ENCODE data around the gene SYT12. TPM values are rescaled to one million over a fixed set of nuclear protein-coding genes. Genes with fewer than 3 reads are reported as not detected.
A peak's percentile ranks its signal among the peaks of the same experiment; 100 is the strongest.

SYT12 gene
- total RNA-seq, 1 experiment from 2014 or later = 4.3 TPM

DNA sequence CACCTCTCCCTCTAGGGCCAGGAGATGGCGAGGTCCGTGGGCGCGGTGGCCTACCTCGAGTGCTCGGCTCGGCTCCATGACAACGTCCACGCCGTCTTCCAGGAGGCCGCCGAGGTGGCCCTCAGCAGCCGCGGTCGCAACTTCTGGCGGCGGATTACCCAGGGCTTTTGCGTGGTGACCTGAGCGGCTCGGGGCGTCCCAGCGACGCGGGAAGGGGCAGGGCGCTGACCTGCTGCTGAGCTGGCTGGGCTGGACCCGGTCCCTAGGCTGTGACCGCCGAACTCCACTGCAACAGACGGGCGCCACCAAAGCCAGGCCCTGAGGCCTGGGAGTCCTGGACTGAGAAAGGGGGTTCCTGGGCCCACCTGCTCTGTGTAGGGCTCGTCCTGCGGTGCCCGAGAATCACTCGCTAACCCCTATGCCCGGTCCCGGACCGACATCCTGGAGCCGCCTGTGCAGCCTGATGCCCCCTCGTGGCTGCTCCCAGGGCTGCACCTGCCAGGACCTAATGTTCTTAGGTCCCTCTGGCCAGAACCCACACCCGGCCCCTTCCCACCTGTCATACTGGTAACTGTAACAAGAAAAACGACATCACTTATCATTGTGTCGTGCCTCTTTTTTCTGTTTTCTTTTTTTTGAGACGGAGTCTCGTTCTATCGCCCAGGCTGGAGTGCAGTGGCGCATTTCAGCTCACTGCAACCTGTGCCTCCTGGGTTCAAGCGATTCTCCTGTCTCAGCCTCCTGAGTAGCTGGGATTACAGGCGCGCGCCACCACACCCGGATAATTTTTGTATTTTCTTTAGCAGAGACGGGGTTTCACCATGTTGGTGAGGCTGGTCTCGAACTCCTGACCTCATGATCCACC, 48.7 kb downstream of the SYT12 start:
- CTCF ChIA-PET = interaction anchor here (1.6 to 2.1 kb wide), 2 partner anchors 9 to 17 kb away, joined by 6 to 9 read pairs; no protein-coding TSS in a partner anchor
- Histone ChIP-seq H3K4me3 (replicated peaks in 1 of 2; ENCODE audit: low read depth in 1 of 2, low read length in 2 of 2) (no peak overlapping the region), H3K9ac (ENCODE audit: low read length) (no peak overlapping the region), H3K4me1 (ENCODE audit: control insufficient read depth in 1 of 2, insufficient read depth in 2 of 2, low read length in 2 of 2) (peaks cover 0 to 12% of the 10 kb centered on the region in 2 experiments; a peak in 1 of 4 replicates), H3K27me3 (ENCODE audit: insufficient read depth, low read length) (no peaks in the 10 kb centered on the region), H3K79me2 (ENCODE audit: insufficient read depth, low read length) (no peaks in the 10 kb centered on the region), H3K4me2 (ENCODE audit: low read length) (no peak overlapping the region), H4K20me1 (ENCODE audit: insufficient read depth) (no peaks in the 10 kb centered on the region), H3K36me3 (ENCODE audit: control insufficient read depth in 1 of 2, insufficient read depth in 2 of 2, low read length in 2 of 2) (peaks cover 0 to 4% of the 10 kb centered on the region in 2 experiments; a peak in 2 of 4 replicates), H3K9me3 (ENCODE audit: control insufficient read depth in 1 of 2, insufficient read depth in 1 of 2, low read depth in 1 of 2, low read length in 2 of 2) (no peaks in the 10 kb centered on the region), H3K9me2 (ENCODE audit: insufficient read depth) (no peaks in the 10 kb centered on the region), H3K27ac (ENCODE audit: low read depth, low read length) (no peak overlapping the region), H2AFZ (ENCODE audit: low read depth, low read length, poor library complexity, severe bottlenecking) (no peak overlapping the region)
- peak; percentile 89 for ATAC-seq
- TF ChIP-seq, protein P1, sequence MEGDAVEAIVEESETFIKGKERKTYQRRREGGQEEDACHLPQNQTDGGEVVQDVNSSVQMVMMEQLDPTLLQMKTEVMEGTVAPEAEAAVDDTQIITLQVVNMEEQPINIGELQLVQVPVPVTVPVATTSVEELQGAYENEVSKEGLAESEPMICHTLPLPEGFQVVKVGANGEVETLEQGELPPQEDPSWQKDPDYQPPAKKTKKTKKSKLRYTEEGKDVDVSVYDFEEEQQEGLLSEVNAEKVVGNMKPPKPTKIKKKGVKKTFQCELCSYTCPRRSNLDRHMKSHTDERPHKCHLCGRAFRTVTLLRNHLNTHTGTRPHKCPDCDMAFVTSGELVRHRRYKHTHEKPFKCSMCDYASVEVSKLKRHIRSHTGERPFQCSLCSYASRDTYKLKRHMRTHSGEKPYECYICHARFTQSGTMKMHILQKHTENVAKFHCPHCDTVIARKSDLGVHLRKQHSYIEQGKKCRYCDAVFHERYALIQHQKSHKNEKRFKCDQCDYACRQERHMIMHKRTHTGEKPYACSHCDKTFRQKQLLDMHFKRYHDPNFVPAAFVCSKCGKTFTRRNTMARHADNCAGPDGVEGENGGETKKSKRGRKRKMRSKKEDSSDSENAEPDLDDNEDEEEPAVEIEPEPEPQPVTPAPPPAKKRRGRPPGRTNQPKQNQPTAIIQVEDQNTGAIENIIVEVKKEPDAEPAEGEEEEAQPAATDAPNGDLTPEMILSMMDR (IDR thresholded peaks at IDR 0.05 in 2 of 3, conservative IDR thresholded peaks at IDR 0.05 in 1 of 3; ENCODE audit: borderline replicate concordance in 1 of 3, insufficient read depth in 1 of 3, low read depth in 2 of 3, low read length in 2 of 3) = peak in 2 of 3 experiments; percentile 78 to 90; a peak in 5 of 6 replicates
- TF ChIP-seq CBX3 (IDR thresholded peaks at IDR 0.05; ENCODE audit: low read depth) = no peak
- no peak for TF ChIP-seq ZFX (IDR thresholded peaks at IDR 0.05)
- no peak for TF ChIP-seq SRF (IDR thresholded peaks at IDR 0.05; ENCODE audit: low read depth)
- no peak for TF ChIP-seq JUND (IDR thresholded peaks at IDR 0.05)
- no peak for TF ChIP-seq EGR1 (IDR thresholded peaks at IDR 0.05; ENCODE audit: low read depth)
- TF ChIP-seq RAD21 (IDR thresholded peaks at IDR 0.05; ENCODE audit: low read depth) = peak; percentile 70
- TF ChIP-seq, protein P2, sequence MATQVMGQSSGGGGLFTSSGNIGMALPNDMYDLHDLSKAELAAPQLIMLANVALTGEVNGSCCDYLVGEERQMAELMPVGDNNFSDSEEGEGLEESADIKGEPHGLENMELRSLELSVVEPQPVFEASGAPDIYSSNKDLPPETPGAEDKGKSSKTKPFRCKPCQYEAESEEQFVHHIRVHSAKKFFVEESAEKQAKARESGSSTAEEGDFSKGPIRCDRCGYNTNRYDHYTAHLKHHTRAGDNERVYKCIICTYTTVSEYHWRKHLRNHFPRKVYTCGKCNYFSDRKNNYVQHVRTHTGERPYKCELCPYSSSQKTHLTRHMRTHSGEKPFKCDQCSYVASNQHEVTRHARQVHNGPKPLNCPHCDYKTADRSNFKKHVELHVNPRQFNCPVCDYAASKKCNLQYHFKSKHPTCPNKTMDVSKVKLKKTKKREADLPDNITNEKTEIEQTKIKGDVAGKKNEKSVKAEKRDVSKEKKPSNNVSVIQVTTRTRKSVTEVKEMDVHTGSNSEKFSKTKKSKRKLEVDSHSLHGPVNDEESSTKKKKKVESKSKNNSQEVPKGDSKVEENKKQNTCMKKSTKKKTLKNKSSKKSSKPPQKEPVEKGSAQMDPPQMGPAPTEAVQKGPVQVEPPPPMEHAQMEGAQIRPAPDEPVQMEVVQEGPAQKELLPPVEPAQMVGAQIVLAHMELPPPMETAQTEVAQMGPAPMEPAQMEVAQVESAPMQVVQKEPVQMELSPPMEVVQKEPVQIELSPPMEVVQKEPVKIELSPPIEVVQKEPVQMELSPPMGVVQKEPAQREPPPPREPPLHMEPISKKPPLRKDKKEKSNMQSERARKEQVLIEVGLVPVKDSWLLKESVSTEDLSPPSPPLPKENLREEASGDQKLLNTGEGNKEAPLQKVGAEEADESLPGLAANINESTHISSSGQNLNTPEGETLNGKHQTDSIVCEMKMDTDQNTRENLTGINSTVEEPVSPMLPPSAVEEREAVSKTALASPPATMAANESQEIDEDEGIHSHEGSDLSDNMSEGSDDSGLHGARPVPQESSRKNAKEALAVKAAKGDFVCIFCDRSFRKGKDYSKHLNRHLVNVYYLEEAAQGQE (IDR thresholded peaks at IDR 0.05; ENCODE audit: low read depth) = no peak
- no peak for TF ChIP-seq FOSL1 (IDR thresholded peaks at IDR 0.05; ENCODE audit: low read depth)
- no peak for TF ChIP-seq CEBPB (IDR thresholded peaks at IDR 0.05; ENCODE audit: low read depth)
- no peak for TF ChIP-seq SP1 (IDR thresholded peaks at IDR 0.05; ENCODE audit: low read depth)
- TF ChIP-seq, protein P3, sequence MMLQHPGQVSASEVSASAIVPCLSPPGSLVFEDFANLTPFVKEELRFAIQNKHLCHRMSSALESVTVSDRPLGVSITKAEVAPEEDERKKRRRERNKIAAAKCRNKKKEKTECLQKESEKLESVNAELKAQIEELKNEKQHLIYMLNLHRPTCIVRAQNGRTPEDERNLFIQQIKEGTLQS (IDR thresholded peaks at IDR 0.05) = no peak
- no peak for TF ChIP-seq POLR2AphosphoS5 (IDR thresholded peaks at IDR 0.05; ENCODE audit: low read depth, low read length)
- RAD21 ChIA-PET (ENCODE audit: low non-redundant PET in 1 of 2, low total read pairs in 2 of 2, uncharacterized antibody in 2 of 2, unreplicated experiment in 2 of 2) = no interaction called here
- intact Hi-C loops (cut with micrococcal nuclease) = no loop called here
- BruUV-seq (replicated peaks) = no TSS peak
- DNase-seq (ENCODE audit: low read depth, low spot score) = no peak
- POLR2A ChIA-PET = no interaction called here
